ENCODE results near the gene APH1A. TPM values are rescaled to one million over a fixed set of nuclear protein-coding genes. Genes with fewer than 3 reads are reported as not detected.

Gene APH1A
- total and polyA plus RNA-seq, 2 of the 13 experiments (the other 11 are each of a cell fraction or from before 2014, with no cell fraction given): 114 to 130 TPM

DNA sequence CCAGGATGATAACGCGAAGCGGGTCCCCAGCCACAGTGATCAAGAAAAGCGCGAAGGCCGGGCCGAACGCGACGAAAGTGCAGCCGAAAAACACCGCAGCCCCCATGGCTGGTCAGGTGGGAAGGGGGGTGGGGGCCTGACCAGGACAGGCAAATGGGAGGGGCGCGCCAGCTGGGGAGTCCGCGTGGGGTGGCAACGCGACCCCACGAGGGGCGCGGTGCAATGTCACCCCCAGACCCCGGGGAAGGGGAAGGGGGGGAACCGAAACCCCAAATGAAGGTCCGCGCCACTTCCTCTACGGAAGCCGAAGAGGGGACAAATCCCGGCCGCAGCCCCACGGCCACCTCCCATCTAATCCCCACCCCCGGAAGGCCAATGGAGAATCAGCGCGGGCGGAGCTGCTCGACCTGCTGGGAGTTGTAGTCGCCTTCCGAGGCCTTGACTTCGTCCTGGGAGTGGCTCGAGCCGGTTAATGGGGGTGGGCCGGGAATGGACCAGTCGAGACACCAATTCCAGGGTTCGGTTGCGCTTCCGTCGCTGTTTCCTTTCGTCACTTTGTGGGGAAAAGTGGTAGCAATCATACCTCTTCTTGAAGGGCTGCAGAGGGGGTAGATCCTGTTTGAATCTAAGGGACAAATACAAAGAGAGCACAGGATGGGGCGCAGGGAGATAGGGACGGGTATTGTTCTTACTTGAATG is at the start of gene APH1A (continued):
- TF ChIP-seq, protein P1, sequence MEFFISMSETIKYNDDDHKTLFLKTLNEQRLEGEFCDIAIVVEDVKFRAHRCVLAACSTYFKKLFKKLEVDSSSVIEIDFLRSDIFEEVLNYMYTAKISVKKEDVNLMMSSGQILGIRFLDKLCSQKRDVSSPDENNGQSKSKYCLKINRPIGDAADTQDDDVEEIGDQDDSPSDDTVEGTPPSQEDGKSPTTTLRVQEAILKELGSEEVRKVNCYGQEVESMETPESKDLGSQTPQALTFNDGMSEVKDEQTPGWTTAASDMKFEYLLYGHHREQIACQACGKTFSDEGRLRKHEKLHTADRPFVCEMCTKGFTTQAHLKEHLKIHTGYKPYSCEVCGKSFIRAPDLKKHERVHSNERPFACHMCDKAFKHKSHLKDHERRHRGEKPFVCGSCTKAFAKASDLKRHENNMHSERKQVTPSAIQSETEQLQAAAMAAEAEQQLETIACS (CRISPR knock-in tag; IDR thresholded peaks at IDR 0.05): no peak
- TF ChIP-seq CHD2 (IDR thresholded peaks at IDR 0.05; ENCODE audit: low read depth, low read length): no peak
- 0 out of 2 replicates have a peak, but pooled peaks have one; percentile 36 for TF ChIP-seq ZNF589 (CRISPR knock-in tag; conservative IDR thresholded peaks at IDR 0.05)
- TF ChIP-seq, protein P2, sequence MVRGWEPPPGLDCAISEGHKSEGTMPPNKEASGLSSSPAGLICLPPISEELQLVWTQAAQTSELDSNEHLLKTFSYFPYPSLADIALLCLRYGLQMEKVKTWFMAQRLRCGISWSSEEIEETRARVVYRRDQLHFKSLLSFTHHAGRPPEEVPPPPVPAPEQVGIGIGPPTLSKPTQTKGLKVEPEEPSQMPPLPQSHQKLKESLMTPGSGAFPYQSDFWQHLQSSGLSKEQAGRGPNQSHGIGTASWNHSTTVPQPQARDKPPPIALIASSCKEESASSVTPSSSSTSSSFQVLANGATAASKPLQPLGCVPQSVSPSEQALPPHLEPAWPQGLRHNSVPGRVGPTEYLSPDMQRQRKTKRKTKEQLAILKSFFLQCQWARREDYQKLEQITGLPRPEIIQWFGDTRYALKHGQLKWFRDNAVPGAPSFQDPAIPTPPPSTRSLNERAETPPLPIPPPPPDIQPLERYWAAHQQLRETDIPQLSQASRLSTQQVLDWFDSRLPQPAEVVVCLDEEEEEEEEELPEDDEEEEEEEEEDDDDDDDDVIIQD (CRISPR knock-in tag; IDR thresholded peaks at IDR 0.05; ENCODE audit: low read depth): no peak
- TF ChIP-seq KDM4B (CRISPR knock-in tag; IDR thresholded peaks at IDR 0.05): no peak
- TF ChIP-seq NPAS2 (CRISPR knock-in tag; IDR thresholded peaks at IDR 0.05; ENCODE audit: borderline replicate concordance): no peak
- TF ChIP-seq NKX3-1 (CRISPR knock-in tag; IDR thresholded peaks at IDR 0.05): 0 out of 2 replicates have a peak, but pooled peaks have one; percentile 53
- no peak for TF ChIP-seq ZNF430 (CRISPR knock-in tag; IDR thresholded peaks at IDR 0.05)
- TF ChIP-seq ZSCAN22 (CRISPR knock-in tag; IDR thresholded peaks at IDR 0.05): no peak
- peak; percentile 62; the same call in 1 of the 2 replicates for TF ChIP-seq ZNF891 (CRISPR knock-in tag; IDR thresholded peaks at IDR 0.05)
- no peak; the same call in 1 of the 2 replicates for TF ChIP-seq KAT7 (CRISPR knock-in tag; IDR thresholded peaks at IDR 0.05; ENCODE audit: borderline replicate concordance)
- TF ChIP-seq ZFAT (CRISPR knock-in tag; conservative IDR thresholded peaks at IDR 0.05): peak; percentile 88; the same call in 1 of the 2 replicates
- TF ChIP-seq HNRNPK (IDR thresholded peaks at IDR 0.05; ENCODE audit: low read depth, low read length, poor library complexity, severe bottlenecking): no peak
- no peak for TF ChIP-seq ZNF563 (CRISPR knock-in tag; IDR thresholded peaks at IDR 0.05)
- TF ChIP-seq NBN (conservative IDR thresholded peaks at IDR 0.05): no peak
- TF ChIP-seq, protein P3, sequence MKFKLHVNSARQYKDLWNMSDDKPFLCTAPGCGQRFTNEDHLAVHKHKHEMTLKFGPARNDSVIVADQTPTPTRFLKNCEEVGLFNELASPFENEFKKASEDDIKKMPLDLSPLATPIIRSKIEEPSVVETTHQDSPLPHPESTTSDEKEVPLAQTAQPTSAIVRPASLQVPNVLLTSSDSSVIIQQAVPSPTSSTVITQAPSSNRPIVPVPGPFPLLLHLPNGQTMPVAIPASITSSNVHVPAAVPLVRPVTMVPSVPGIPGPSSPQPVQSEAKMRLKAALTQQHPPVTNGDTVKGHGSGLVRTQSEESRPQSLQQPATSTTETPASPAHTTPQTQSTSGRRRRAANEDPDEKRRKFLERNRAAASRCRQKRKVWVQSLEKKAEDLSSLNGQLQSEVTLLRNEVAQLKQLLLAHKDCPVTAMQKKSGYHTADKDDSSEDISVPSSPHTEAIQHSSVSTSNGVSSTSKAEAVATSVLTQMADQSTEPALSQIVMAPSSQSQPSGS (CRISPR knock-in tag; IDR thresholded peaks at IDR 0.05): no peak; the same call in 1 of the 2 replicates
- TF ChIP-seq, protein P4, sequence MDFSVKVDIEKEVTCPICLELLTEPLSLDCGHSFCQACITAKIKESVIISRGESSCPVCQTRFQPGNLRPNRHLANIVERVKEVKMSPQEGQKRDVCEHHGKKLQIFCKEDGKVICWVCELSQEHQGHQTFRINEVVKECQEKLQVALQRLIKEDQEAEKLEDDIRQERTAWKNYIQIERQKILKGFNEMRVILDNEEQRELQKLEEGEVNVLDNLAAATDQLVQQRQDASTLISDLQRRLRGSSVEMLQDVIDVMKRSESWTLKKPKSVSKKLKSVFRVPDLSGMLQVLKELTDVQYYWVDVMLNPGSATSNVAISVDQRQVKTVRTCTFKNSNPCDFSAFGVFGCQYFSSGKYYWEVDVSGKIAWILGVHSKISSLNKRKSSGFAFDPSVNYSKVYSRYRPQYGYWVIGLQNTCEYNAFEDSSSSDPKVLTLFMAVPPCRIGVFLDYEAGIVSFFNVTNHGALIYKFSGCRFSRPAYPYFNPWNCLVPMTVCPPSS (IDR thresholded peaks at IDR 0.05): no peak
- TF ChIP-seq, protein P5, sequence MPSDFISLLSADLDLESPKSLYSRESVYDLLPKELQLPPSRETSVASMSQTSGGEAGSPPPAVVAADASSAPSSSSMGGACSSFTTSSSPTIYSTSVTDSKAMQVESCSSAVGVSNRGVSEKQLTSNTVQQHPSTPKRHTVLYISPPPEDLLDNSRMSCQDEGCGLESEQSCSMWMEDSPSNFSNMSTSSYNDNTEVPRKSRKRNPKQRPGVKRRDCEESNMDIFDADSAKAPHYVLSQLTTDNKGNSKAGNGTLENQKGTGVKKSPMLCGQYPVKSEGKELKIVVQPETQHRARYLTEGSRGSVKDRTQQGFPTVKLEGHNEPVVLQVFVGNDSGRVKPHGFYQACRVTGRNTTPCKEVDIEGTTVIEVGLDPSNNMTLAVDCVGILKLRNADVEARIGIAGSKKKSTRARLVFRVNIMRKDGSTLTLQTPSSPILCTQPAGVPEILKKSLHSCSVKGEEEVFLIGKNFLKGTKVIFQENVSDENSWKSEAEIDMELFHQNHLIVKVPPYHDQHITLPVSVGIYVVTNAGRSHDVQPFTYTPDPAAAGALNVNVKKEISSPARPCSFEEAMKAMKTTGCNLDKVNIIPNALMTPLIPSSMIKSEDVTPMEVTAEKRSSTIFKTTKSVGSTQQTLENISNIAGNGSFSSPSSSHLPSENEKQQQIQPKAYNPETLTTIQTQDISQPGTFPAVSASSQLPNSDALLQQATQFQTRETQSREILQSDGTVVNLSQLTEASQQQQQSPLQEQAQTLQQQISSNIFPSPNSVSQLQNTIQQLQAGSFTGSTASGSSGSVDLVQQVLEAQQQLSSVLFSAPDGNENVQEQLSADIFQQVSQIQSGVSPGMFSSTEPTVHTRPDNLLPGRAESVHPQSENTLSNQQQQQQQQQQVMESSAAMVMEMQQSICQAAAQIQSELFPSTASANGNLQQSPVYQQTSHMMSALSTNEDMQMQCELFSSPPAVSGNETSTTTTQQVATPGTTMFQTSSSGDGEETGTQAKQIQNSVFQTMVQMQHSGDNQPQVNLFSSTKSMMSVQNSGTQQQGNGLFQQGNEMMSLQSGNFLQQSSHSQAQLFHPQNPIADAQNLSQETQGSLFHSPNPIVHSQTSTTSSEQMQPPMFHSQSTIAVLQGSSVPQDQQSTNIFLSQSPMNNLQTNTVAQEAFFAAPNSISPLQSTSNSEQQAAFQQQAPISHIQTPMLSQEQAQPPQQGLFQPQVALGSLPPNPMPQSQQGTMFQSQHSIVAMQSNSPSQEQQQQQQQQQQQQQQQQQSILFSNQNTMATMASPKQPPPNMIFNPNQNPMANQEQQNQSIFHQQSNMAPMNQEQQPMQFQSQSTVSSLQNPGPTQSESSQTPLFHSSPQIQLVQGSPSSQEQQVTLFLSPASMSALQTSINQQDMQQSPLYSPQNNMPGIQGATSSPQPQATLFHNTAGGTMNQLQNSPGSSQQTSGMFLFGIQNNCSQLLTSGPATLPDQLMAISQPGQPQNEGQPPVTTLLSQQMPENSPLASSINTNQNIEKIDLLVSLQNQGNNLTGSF (CRISPR knock-in tag; IDR thresholded peaks at IDR 0.05): 0 out of 2 replicates have a peak, but pooled peaks have one; percentile 66
- no peak for TF ChIP-seq ZFP36 (IDR thresholded peaks at IDR 0.05; ENCODE audit: borderline replicate concordance, low read depth, low read length, partially characterized antibody)

Data from HepG2 (cell line).